Vagina (tissue), 2 donors: ENCODE data around the gene ALKBH3.

Source experiments
- POLR2A ChIP-seq, 2 donors: fragments of 450-650 bp; IDR thresholded peaks; one replicate each; pipeline ENCODE4 v1.6.1; 2017; ENCODE audit warnings: antibody characterized with exemption in 2 of 2, mild to moderate bottlenecking in 2 of 2, moderate library complexity in 2 of 2
- TF ChIP-seq, protein P1 (sequence below), 3 experiments: fragments of 450-650 bp in 2 of 3; fragments of 200-600 bp in 1 of 3; sonication (generic) in 1 of 3; IDR thresholded peaks; one replicate each; pipeline ENCODE4 v1.5.1; 2017 to 2019; ENCODE audit warnings: antibody characterized with exemption in 3 of 3, mild to moderate bottlenecking in 2 of 3, moderate library complexity in 2 of 3

DNA sequence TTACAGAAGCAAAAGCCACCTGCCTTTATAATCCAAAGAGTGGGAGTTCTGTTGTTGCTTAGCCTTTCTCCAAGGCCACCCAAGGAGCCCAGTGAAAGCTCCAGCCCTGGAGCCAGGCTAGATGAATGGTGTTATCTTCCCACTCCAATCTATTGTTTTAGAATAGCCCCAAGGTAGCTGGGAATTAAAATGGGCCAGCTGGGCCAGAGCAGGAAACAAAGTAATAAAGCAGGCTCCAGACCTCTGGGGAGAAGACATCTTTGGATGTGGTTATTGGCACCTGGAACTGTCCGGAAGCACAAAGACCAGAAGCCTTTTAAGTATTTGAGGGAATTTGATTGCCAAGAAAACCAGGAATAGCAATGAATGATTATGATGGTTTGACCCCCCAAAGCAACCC is 70.6 kb downstream of the ALKBH3 start:
- TF ChIP-seq, protein P1, sequence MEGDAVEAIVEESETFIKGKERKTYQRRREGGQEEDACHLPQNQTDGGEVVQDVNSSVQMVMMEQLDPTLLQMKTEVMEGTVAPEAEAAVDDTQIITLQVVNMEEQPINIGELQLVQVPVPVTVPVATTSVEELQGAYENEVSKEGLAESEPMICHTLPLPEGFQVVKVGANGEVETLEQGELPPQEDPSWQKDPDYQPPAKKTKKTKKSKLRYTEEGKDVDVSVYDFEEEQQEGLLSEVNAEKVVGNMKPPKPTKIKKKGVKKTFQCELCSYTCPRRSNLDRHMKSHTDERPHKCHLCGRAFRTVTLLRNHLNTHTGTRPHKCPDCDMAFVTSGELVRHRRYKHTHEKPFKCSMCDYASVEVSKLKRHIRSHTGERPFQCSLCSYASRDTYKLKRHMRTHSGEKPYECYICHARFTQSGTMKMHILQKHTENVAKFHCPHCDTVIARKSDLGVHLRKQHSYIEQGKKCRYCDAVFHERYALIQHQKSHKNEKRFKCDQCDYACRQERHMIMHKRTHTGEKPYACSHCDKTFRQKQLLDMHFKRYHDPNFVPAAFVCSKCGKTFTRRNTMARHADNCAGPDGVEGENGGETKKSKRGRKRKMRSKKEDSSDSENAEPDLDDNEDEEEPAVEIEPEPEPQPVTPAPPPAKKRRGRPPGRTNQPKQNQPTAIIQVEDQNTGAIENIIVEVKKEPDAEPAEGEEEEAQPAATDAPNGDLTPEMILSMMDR (IDR thresholded peaks at IDR 0.05), result no peak
- no peak for TF ChIP-seq POLR2A (IDR thresholded peaks at IDR 0.05)
